Measurements from ENCODE around the gene SLC2A3. TPM values are rescaled to one million over a fixed set of nuclear protein-coding genes. Genes with fewer than 3 reads are reported as not detected.
A peak's percentile ranks its signal among the peaks of the same experiment; 100 is the strongest.
"Not testable (repeated sequence)": the region's sequence is repeated elsewhere in the genome, so short reads cannot be mapped to it uniquely, and the experiment has no call there.

The SLC2A3 gene
- total and polyA plus RNA-seq, 4 donors: 2.1 to 20.6 (median 7.0) TPM

DNA sequence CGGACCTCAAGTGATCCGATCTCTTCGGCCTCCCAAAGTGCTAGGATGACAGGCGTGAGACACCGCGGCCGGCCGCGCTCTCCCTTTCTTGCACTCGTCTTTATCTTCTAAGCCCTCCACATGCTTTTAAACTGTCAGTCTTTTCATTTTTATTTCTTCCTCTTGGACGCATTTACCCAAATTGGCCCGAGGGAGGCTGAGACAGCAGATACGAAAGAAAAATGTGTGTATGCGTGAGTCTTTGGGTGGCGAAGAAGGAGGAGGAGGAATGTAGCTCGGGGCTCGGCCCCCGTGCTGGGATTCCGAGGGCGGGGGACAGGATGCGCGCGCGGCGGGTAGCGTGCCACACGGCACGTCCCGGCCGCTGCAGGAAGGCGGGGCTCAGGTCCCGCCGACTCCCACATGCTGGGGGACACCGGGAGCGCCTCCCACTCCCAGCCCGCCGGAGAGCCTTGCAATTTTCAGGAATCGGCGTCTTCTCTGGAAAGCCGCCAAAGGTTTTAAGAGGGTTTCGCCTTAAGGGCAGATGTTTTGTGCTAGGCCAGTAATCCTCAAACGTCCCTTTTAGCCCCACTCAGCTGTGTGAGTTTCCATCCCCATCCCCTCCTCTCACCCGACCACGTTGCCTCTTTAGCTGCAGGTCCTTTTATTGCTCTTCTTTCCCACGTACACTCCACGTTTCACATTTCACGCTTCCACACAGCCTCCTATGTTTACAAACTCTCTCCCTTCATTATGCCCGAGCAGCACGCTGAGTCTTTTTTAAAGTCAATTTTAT is 34.7 kb upstream of the SLC2A3 start:
- Histone ChIP-seq H3K27me3 (ENCODE audit: control insufficient read depth in 4 of 4, insufficient read depth in 4 of 4, low read length in 3 of 4) (peaks cover 0 to 5% (median 1%) of the 10 kb centered on the region in 4 donors), H3K4me3 (ENCODE audit: low read depth in 1 of 3, low read length in 3 of 3) (peak overlapping the region in 1 of 3 donors; percentile 10), H3K4me1 (ENCODE audit: control insufficient read depth in 4 of 4, insufficient read depth in 4 of 4, low read length in 3 of 4) (peaks cover 0 to 7% (median under 1%) of the 10 kb centered on the region in 4 donors), H3K36me3 (ENCODE audit: control insufficient read depth in 4 of 4, insufficient read depth in 3 of 4, low read depth in 1 of 4, low read length in 3 of 4) (no peaks in the 10 kb centered on the region), H3K9ac (ENCODE audit: low read depth in 1 of 2, low read length in 2 of 2) (peak overlapping the region; percentile 4 to 45), H3K9me3 (ENCODE audit: control insufficient read depth in 4 of 4, low read length in 3 of 4) (no peaks in the 10 kb centered on the region), H3K27ac (ENCODE audit: low read depth in 1 of 2, low read length in 2 of 2) (peak overlapping the region; percentile 63 to 86)
- peak; percentile 55 for DNase-seq (ENCODE audit: low spot score)
- TF ChIP-seq HNF4A (conservative IDR thresholded peaks at IDR 0.05): no peak
- peak in 1 of 2 donors; percentile 18 for TF ChIP-seq RAD21 (IDR thresholded peaks at IDR 0.05)
- peak; percentile 21 for TF ChIP-seq SP1 (IDR thresholded peaks at IDR 0.05)
- TF ChIP-seq YY1 (IDR thresholded peaks at IDR 0.05): peak; percentile 20
- TF ChIP-seq GABPA (IDR thresholded peaks at IDR 0.05 in 1 of 2, conservative IDR thresholded peaks at IDR 0.05 in 1 of 2): no peak
- no peak for TF ChIP-seq RXRA (IDR thresholded peaks at IDR 0.05)
- 4% methylated on average over 49 of the region's 49 CpGs for WGBS

DNA sequence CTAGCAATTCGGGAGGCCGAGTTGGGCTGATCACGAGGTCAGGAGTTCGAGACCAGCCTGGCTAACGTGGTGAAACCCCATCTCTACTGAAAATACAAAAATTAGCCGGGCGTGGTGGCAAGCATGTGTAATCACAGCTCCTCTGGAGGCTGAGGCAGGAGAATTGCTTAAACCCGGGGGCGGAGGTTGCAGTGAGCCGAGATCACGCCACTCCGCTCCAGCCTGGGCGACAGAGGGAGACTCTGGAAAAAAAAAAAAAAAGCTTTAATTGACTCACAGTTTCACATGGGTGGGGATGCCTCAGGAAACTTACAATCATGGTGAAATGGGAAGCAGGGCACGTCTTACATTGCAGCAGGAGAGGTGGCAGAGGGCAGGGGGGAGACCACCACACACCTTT is 30.6 kb upstream of the SLC2A3 start:
- no peak overlapping the region for H3K27ac ChIP-seq (ENCODE audit: low read depth in 1 of 2, low read length in 2 of 2)
- TF ChIP-seq, protein P1, sequence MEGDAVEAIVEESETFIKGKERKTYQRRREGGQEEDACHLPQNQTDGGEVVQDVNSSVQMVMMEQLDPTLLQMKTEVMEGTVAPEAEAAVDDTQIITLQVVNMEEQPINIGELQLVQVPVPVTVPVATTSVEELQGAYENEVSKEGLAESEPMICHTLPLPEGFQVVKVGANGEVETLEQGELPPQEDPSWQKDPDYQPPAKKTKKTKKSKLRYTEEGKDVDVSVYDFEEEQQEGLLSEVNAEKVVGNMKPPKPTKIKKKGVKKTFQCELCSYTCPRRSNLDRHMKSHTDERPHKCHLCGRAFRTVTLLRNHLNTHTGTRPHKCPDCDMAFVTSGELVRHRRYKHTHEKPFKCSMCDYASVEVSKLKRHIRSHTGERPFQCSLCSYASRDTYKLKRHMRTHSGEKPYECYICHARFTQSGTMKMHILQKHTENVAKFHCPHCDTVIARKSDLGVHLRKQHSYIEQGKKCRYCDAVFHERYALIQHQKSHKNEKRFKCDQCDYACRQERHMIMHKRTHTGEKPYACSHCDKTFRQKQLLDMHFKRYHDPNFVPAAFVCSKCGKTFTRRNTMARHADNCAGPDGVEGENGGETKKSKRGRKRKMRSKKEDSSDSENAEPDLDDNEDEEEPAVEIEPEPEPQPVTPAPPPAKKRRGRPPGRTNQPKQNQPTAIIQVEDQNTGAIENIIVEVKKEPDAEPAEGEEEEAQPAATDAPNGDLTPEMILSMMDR (IDR thresholded peaks at IDR 0.05; ENCODE audit: low read depth, low read length, missing input control): no peak
- TF ChIP-seq, protein P2, sequence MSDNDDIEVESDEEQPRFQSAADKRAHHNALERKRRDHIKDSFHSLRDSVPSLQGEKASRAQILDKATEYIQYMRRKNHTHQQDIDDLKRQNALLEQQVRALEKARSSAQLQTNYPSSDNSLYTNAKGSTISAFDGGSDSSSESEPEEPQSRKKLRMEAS (IDR thresholded peaks at IDR 0.05): no peak
- TF ChIP-seq RAD21 (IDR thresholded peaks at IDR 0.05) (no peak), GABPA (IDR thresholded peaks at IDR 0.05 in 1 of 2, conservative IDR thresholded peaks at IDR 0.05 in 1 of 2) (no peak), HNF4A (conservative IDR thresholded peaks at IDR 0.05) (no peak), YY1 (IDR thresholded peaks at IDR 0.05) (no peak), RXRA (IDR thresholded peaks at IDR 0.05) (no peak), NR2F2 (IDR thresholded peaks at IDR 0.05) (no peak), JUND (IDR thresholded peaks at IDR 0.05) (no peak)
- TF ChIP-seq, protein P3, sequence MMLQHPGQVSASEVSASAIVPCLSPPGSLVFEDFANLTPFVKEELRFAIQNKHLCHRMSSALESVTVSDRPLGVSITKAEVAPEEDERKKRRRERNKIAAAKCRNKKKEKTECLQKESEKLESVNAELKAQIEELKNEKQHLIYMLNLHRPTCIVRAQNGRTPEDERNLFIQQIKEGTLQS (IDR thresholded peaks at IDR 0.05): no peak
- TF ChIP-seq, protein P4, sequence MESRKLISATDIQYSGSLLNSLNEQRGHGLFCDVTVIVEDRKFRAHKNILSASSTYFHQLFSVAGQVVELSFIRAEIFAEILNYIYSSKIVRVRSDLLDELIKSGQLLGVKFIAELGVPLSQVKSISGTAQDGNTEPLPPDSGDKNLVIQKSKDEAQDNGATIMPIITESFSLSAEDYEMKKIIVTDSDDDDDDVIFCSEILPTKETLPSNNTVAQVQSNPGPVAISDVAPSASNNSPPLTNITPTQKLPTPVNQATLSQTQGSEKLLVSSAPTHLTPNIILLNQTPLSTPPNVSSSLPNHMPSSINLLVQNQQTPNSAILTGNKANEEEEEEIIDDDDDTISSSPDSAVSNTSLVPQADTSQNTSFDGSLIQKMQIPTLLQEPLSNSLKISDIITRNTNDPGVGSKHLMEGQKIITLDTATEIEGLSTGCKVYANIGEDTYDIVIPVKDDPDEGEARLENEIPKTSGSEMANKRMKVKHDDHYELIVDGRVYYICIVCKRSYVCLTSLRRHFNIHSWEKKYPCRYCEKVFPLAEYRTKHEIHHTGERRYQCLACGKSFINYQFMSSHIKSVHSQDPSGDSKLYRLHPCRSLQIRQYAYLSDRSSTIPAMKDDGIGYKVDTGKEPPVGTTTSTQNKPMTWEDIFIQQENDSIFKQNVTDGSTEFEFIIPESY (IDR thresholded peaks at IDR 0.05): no peak
- peaks cover 0 to 7% (median under 1%) of the 10 kb centered on the region in 4 donors for H3K4me1 ChIP-seq (ENCODE audit: control insufficient read depth in 4 of 4, insufficient read depth in 4 of 4, low read length in 3 of 4)
- no peak overlapping the region for H3K4me3 ChIP-seq (ENCODE audit: low read depth in 1 of 3, low read length in 3 of 3)
- no peak for DNase-seq (ENCODE audit: low spot score)
- no peaks in the 10 kb centered on the region for H3K9me3 ChIP-seq (ENCODE audit: control insufficient read depth in 4 of 4, low read length in 3 of 4)
- no peak overlapping the region for H3K9ac ChIP-seq (ENCODE audit: low read depth in 1 of 2, low read length in 2 of 2)
- no peaks in the 10 kb centered on the region for H3K36me3 ChIP-seq (ENCODE audit: control insufficient read depth in 4 of 4, insufficient read depth in 3 of 4, low read depth in 1 of 4, low read length in 3 of 4)
- WGBS: 85% methylated on average over 14 of the region's 14 CpGs
- H3K27me3 ChIP-seq (ENCODE audit: control insufficient read depth in 4 of 4, insufficient read depth in 4 of 4, low read length in 3 of 4): peaks cover 0 to 7% (median 1%) of the 10 kb centered on the region in 4 donors

DNA sequence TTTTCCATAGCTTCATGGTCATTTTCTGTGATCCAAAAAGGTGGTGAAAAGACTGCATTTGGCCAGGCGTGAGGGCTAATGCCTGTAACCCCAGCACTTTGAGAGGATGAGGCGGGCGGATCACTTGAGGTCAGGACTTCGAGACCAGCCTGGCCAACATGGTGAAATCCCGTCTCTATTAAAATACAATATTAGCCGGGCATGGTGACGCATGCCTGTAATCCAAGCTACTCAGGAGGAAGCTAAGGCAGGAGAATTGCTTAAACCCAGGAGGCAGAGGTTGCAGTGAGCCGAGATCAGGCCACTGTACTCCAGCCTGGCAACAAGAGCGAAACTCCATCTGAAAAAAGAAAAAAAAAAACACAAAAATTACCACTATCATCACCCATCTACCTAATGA is 28.7 kb upstream of the SLC2A3 start:
- WGBS: 90% methylated on average over 9 of the region's 9 CpGs
- H3K4me1 ChIP-seq (ENCODE audit: control insufficient read depth in 4 of 4, insufficient read depth in 4 of 4, low read length in 3 of 4); H3K9ac ChIP-seq (ENCODE audit: low read depth in 1 of 2, low read length in 2 of 2); H3K9me3 ChIP-seq (ENCODE audit: control insufficient read depth in 4 of 4, low read length in 3 of 4); H3K27me3 ChIP-seq (ENCODE audit: control insufficient read depth in 4 of 4, insufficient read depth in 4 of 4, low read length in 3 of 4); H3K27ac ChIP-seq (ENCODE audit: low read depth in 1 of 2, low read length in 2 of 2); H3K4me3 ChIP-seq (ENCODE audit: low read depth in 1 of 3, low read length in 3 of 3); H3K36me3 ChIP-seq (ENCODE audit: control insufficient read depth in 4 of 4, insufficient read depth in 3 of 4, low read depth in 1 of 4, low read length in 3 of 4); DNase-seq (ENCODE audit: low spot score): not testable (repeated sequence)

Measured in liver (tissue), 9 donors.